ENCODE results near the gene PHETA2.
"Not testable (repeated sequence)": the region's sequence is repeated elsewhere in the genome, so short reads cannot be mapped to it uniquely, and the experiment has no call there.

Gene PHETA2

DNA sequence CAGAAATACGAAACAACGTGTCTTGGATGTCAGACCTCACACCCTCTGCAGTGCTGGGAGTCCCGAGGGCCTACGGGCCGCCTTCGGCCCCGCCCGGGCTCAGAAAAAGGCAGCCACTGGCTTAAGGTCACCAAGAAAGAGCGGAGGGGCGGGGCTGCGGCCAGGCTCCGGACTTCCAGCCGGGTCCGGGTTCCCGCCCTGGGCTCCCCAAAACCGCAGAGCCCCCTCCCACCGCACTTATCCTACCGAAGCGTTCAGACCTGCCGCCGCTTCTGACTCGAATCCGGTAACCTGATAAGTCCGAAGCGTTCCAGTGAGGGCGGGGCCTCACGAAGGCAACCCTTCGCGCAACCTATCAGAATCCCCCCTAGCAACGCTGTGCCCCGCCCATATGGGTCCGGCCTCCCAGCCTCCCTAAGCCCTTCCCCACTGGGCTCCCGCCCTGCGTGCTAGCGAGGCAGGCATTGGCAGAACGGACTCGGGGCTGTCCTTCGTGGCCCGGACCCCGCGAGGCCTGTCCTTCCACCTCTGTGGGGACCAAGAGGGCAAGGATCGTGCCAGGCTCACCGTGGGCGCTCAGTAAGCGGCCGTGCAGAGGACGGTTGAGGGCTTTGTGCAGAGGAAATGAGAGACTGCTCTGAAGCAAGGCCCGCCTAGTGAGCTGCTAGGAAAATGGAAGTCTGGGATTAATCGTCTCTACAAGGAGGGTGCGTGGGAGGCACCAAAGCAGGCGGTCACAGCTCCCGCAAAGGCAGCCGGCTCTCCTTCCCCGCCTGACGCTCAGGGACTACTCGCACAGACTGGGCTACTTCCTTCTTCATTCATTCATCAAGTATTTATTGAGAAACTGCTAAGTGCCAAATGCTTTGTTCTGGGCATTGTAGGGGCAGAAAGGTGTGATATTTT, 3.3 kb upstream of the PHETA2 start, which contains the start of gene NAGA:
TSS of gene NAGA (minus strand) at position 296 of the 906 bp plus-strand sequence. CDS start 515 bp downstream, outside the sequence.
- peak; percentile 96 for DNase-seq

DNA sequence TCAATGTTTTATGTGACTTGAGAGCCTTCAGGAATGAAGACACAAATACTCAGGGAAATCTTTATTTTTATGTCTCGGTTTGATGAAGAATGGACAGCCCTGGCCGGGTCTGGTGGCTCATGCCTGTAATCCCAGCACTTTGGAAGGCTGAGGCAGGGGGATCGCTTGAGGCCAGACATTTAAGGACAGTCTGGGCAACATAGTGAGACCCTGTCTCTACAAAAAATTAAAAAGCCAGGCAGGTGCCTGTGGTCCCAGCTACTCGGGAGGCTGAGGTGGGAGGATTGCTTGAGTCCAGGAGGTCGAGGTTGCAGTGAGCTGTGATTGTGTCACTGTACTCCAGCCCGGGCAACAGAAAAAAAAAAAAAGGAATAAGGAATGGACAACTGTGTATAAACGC, 2.5 kb upstream of the PHETA2 start:
- DNase-seq, result not testable (repeated sequence)

DNA sequence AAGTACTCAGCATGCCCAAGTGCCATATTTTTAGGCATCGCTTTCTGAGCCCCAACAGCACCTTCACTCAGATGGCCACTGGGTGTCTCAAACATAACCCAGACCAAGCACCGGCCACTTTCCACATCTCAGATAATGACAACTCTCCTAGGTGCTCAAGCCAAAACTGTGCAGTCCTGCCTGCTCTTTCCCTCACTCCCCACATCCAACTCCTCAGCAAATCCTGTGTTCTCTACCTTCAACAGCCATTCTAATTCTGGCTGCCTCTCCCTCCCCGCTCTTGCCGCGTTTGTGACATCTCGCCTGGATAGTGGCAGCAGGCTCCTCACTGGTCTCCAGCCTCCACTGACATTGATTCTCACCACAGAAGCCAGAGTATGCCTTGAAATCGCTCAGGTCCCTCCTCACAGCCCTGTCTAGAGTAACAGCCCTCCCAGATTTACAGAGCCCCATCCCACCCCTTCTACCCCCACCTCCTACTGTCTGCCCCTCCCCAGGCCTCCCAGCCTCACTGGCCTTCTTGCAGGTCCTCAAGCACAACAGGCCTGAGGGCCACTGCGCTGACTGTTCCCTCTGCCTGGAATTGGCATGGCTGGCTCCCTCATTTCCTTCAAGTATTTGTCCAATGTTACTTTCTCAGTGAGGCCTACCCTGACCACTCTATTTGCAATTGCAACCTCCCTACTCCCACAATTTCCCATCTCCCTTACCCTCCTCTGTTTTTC, 1.3 kb upstream of the PHETA2 start:
- no peak for DNase-seq

DNA sequence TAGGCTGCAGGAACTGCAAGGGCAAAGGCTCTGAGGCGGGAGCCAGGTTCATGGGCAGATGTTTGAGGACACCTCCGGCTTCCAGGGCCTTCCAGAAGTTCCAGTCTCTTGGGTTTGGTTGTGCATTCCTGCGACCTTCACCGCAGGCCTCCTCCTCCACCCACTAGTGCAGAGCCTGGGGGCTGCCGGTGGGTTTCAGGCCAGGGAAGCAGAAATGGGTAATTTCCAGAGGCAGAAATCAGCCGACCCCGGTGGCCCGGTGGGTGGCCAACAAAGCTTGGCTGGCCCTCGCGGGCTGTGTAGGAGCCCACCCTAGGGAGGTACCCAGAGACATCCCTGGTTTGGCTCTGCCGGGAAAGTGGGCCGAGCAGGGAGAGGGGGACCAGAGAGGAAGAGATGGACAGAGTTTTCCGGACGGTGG, 417 bp upstream of the PHETA2 start:
- DNase-seq, result no peak

DNA sequence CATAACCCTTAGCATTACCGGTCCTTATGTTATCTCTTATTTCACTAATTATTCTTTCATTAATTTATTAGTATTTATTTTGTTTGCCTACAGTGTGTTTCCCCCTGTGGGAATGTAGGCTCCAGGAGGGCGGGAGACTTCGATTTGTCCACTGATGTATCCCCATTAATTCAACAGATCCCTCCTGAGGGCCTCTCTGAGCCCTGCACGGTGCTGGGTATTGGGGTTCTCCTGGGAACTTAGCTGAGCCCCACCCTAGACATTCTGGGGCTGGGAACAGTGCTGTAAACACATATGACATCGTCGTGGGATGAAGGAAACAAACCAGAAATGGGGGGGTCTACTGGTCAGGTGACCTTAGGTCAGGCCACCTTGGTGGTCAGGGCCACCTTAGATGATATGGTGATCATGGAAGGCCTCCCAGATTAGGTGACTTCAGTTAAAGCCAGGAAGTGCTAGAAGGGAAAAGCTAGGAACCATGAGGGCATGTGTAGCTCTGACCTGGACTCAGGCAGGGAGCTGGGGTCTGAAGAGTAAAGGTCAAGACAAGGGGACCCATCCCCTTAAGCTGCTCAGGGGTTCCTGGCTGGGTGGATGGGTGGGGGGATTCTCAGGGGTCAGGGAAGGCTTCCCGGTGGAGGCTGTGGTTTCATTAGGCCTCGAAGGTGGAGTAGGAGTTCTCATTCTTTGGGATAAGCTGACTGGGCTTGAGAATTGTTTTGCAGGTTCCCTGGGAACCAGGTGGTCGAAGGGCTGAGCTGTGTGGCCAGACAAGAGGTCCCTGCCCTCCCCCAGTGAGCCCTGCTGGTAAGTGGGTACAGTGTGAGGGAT, 1.0 kb downstream of the PHETA2 start:
- no peak for DNase-seq

DNA sequence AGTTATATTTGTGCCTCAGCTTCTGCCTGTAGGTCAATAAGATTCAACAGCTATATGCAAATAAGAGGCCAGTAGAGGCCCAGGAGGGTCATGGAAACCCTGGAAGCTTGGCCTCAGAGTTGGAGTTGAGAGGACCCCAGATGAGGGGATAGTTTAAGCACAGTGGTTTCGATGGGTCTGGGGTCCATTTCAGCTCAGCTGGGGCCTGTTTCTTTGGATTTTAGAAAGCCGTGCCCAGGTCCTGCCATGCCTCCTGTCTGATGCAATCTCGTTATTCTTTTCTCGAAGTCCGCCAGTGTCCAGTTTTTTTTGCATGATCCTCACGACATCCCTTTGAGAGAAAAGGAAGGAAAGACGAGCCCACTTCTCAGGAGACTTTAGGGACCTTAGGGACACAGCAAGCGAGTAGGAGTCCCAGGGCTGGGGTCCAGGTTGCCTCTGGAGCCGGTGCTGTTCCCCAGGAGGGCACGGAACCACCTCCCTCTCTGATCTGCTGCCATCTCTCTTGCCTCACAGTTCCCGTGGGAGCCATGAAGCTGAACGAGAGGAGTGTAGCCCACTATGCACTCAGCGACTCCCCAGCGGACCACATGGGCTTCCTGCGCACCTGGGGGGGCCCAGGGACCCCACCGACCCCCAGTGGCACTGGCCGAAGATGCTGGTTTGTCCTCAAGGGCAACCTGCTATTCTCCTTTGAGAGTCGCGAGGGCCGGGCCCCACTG, 2.9 kb downstream of the PHETA2 start:
- DNase-seq, result no peak

DNA sequence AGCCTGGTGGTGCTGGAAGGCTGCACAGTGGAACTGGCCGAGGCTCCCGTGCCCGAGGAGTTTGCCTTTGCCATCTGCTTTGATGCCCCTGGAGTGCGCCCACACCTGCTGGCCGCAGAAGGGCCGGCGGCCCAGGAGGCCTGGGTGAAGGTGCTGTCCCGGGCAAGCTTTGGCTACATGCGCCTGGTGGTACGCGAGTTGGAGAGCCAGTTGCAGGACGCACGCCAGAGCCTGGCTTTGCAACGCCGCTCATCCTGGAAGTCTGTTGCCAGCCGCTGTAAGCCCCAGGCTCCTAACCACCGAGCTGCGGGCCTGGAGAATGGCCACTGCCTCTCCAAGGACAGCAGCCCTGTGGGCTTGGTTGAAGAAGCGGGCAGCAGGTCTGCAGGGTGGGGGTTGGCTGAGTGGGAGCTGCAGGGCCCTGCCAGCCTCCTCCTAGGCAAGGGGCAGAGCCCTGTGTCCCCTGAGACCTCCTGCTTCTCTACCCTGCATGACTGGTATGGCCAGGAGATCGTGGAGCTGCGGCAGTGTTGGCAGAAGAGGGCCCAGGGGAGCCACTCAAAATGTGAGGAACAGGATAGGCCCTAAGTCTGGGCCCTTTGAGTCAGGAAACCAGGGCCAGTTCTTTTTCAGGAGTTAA, 3.6 kb downstream of the PHETA2 start:
- DNase-seq, result no peak

DNA sequence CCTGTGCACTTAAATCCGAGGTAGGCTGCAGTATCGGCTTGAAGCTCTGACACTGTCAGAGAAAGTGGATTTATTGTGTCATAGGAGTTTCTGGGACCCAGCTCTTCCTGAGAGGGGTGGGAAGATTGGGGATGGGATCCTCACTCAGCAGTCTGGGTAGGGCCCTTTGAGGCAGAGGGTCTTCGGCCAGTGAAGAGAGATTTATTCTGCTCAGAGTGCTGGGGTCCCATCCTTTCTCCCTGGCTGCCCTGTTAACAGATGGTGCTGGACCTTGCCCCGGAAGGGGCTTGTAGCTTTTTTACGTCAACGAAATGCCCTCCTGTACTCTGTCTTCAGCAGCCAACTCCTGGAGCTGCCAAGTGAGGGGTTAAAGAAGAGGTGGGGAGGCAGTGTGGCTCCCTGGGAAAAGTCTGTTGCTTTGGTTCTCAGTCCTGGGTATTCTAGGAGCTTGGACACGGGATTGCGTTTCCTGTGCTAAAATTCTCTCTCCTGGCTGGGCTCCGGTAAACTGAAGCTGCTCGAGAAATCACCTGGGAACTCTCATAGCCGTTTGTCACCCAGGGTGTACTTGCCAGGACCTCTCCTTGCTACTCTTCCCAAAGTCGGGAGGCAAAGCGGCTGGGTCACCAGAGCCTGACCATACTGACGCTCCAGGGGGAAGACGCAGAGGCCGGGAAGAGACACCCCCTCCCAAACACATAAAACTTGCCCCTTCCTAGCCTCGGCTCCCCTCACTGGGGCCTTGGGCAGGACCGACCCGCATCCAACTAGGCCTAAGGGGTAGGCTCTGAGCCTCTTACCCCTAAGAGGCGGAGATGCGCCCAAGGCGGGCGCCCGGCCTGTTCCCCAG, 4.6 kb downstream of the PHETA2 start:
- peak; percentile 34 for DNase-seq

DNA sequence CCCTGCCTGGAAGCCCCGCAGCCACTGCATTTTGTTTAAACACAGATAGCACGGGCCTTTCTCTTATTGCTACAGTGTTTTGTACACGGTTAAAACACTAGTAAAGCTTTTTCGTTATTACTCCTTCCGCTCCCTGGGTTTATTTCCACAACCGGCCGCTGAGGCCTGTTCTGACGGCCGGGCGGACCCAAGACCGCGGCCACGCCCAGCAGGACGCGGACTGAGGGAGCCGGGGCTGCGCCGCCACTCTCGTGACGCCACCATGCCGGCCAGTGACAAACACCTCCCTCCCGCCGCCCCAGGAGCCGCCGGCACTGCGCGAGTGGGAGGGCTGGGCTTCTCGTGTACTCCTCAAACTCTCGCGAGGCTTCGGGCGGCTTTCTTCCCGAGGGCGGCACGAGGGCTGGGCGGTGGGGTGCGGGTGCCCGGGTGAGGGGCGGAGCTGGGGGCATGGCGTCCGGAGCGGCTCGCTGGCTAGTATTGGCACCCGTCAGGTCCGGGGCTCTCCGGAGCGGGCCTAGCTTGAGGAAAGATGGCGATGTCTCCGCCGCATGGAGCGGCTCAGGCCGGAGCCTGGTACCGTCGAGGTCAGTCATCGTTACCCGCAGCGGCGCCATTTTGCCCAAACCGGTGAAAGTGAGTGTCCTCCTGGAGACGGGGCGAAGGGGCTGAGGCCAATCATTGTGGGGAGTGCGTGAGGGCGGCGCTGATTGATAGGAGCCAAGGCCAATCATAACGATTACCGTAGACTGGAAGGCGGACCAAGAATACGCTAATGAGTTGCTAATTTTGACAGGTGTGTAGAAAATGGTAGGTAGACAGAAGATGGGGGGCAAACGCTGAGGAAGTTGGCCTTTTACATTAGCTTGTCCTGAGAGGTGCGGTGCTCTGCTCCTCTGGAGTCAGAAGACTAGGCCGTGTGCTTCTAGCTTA, 5.5 kb downstream of the PHETA2 start, which contains the start of gene SMDT1:
TSS of gene SMDT1 (plus strand) at position 382 of the 933 bp plus-strand sequence. CDS start at position 451, 69 bp downstream.
- DNase-seq, result peak; percentile 98

DNA sequence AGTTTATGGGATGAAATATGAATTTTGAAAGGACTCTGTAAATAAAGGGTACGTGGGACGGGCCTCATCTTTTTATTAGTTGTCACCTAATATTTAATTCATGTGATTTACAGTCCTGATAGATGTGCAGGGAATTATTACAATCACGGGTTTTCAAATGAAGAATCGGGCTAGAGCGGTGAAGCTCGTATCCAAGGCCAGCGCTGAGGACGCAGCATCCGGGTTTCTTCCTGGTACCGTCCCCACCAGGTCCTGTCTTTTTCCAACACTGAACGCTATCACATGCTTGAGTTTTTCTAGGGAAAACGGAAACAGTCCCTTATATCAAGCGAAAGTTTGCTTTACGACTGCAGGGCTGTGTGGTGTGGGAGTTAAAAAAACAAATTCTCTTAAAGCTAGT, 6.2 kb downstream of the PHETA2 start:
- peak; percentile 66 for DNase-seq

DNA sequence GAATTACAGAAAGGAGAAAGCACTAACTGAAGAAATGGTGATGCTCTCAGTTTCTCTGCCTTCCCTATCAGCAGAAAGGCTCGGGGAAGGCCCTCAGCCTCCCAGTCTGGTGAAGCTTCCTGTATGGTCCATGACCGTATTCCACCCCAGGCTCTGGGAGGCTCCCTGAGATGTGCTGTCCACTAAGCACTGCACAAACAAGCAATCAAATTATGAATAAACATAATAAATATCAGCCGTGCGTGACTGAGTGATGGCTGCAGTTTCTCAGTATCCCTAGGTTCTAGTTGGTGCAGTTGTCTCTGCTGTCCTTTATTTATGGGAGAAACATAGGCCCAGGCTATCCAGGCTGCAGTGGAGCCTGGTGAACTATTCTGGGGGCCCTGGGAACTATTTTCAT, 9.1 kb downstream of the PHETA2 start:
- no peak for DNase-seq

DNA sequence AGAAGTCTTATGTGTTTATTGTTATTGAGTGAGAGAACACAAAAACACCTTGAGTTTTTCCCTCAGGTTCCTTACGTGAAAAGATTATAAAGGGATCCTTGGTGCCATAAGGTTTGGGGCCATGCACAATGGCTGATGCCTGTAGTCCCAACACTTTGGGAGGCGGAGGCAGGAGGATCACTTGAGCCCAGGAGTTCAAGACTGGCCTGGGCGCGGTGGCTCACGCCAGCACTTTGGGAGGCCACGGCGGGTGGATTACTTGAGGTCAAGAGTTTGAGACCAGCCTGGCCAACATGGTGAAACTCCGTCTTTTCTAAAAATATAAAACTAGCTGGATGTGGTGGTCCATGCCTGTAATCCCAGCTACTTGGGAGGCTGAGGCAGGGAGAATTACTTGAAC, 10.8 kb downstream of the PHETA2 start:
- no peak for DNase-seq

DNA sequence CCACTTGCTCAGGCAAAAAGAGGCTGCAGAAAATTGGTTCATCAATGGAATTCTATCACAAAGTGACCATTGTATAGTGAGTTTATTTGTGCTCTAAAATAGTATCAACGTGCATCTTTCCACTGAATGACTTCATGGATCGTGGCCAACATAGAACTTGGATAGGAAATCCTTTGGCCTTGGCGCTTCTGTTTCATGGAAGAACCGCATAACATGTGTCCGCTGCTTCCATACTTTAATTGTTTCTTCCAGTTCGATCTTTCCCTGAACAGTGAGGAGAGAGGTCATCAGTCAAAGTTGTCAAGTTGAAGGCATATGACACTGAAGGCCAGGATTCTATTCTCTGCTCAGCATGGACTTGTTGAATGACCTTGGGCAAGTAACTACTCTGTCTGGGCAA, 12.0 kb downstream of the PHETA2 start:
- no peak for DNase-seq

DNA sequence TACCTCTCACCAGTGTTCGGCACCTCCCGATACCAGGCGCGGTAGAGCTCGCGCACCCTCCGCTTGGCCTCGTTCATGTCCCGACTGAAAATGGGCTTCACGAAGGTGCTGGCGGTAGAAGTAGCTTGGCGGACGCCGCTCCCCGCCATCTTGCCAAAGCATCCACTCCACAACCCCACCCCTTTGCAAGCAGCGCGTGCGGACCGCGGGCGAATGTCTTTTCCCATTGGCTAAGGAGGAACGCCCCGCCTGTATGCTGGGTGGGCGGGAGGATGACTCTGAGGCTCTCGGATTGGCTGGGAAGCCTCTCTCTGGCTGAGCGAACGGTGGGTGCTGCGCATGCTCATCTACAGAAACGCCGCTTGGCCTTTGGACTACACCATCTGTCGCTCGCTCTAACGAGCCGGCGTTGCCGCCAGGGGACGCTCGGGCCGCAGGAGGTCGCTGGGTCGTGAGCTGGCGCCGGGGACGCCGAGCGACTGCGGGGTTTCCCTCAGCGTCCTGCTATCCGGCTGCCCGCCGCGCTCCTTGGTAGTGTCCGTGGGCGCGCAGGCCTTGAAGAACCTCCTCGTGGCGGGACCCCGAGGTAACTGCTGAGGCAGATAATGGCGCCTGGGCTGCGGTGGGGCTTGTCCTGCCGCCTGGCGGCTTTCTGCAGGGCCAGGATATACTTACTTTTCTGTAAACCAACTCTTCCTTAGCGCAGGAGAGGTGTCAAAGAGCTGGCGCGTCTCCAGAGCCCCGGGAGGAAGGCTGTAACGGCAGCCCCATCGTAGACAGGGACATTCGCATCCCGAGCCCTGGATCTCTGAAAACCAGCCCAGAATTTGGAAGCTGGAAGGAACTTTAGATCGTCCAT, 16.8 kb downstream of the PHETA2 start, which contains the start of gene NDUFA6:
TSS of gene NDUFA6 (minus strand) at position 177 of the 859 bp plus-strand sequence. CDS start at position 149, 28 bp downstream.
- peak; percentile 99 for DNase-seq

DNA sequence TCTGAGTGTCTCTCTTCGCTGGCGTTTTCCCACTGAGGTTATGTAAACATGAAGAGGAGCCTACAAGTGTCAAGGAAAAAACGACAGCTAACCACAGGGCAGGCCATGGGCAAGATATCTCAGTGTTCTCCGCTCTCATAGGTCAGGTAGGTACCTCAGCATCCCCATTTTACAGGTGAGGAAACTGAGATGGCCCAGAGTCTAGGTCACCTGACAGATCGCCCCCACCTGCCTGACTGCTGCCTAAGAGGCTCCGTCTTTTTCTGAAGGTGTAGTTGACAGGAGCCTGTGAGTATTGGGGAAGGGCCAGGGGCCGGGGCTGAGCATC, 17.4 kb downstream of the PHETA2 start:
- no peak for DNase-seq

DNA sequence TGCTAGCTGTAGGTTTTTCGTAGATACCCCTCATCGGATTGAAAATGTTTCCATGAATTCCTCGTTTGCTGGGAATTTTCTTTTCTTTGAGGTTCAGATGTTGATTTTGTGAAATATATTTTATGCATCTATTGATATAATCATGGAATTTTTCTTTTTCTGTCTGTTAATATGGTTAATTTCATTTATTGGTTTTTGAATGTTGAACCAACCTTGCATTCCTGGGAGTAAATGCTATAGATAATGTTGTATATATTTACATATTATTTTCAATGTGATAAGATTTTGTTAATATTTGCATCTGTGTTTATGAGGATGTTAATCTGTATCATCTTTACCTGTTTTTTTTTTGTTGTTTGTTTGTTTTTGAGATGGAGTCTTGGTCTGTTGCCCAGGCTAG, 27.2 kb downstream of the PHETA2 start:
- no peak for DNase-seq

DNA sequence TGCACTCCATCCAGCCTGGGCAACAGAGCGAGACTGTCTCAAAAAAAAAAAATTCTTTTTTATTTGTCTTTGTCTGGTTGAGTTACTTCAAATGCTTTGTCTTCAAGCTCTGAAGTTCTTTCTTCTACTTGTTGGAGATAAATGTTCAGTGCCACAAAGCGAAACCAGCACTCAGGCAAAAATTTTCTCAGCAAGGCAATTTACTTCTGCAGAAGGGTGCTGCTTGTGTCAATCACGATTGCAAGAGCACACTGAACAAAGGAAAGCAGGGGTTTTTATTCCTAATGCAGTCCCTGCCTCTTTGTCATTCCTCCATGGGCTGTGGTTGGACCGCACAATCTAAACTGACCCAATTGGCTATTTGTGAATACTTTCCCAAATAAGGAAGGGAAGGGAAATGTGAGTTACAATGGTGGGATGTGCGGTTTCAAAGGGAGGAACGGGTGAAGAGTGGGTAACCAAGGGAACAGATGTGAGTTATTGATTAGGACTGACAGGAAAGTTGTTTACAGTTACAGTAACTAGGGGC, 30.3 kb downstream of the PHETA2 start:
- DNase-seq, result not testable (repeated sequence)

DNA sequence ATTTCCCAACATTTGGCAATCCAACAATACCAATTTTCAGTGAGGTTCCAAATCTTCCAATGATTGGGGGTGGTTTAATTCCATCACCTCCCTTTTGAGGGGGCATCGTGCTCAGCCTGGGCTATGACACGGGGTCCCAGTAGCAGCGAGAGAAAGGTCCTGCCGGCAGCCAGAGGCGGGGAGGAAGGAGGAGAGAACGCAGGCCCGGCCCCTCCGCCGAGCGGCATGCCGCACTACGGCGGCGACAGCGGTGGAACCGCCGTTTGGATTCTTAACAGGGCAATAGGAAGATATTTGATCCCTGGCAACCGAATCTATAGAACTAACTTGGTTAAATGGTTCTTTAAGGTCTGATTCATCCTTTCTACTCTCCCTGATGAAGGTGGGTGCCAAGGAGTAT, 34.8 kb downstream of the PHETA2 start:
- DNase-seq, result no peak

Measured in NCI-H1092 treated with DMSO at 0.1 percent for 48 hours (cell line).